ENCODE measurements around the gene FRY. TPM values are rescaled to one million over a fixed set of nuclear protein-coding genes. Genes with fewer than 3 reads are reported as not detected.

Gene FRY
- total RNA-seq, 2 experiments from 2014 or later, result 3.0 to 7.0 TPM

DNA sequence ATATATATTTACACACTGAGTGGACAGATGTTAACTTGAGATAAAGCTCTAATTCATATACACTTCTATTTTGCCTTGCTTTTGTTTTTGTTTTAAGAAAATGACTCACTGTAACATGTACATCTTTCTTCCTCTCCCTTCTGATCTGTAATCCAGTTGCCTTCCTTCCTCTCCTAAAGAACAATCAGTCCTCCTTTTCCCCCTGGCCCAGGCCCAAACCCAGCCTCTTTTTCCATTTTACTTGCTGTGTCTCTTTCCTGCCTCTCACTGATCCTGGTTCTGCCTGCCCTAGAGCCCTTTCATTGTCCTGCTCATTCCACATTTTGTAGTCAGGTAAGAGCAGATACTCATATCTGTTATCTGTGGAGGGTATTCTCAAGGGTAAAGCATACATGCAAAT lies 232.8 kb downstream of the FRY start:
- Histone ChIP-seq H3K36me3 (ENCODE audit: insufficient read depth, low read length) (no peaks in the 10 kb centered on the region), H3K4me3 (ENCODE audit: low read depth, low read length, poor library complexity, severe bottlenecking) (no peak overlapping the region), H3K9me2 (ENCODE audit: insufficient read depth, low read length) (no peaks in the 10 kb centered on the region), H3K9me3 (ENCODE audit: low read length) (no peaks in the 10 kb centered on the region), H3K27ac (ENCODE audit: low read depth, low read length, poor library complexity, severe bottlenecking) (no peak overlapping the region), H4K20me1 (ENCODE audit: insufficient read depth, low read length) (no peaks in the 10 kb centered on the region), H3K79me2 (ENCODE audit: insufficient read depth, low read depth, low read length) (no peaks in the 10 kb centered on the region), H2AFZ (ENCODE audit: low read length) (no peak overlapping the region), H3K4me2 (ENCODE audit: low read length) (no peak overlapping the region), H3K4me1 (ENCODE audit: insufficient read depth, low read length, poor library complexity, severe bottlenecking) (no peaks in the 10 kb centered on the region)
- CTCF ChIA-PET (ENCODE audit: unreplicated experiment), result no interaction called here
- intact Hi-C loops (cut with micrococcal nuclease; ENCODE audit: unreplicated experiment), result no loop called here
- BruUV-seq (replicated peaks), result no TSS peak
- TF ChIP-seq EZH2phosphoT487 (IDR thresholded peaks at IDR 0.05; ENCODE audit: borderline replicate concordance, low read depth, low read length), result no peak
- TF ChIP-seq, protein P1, sequence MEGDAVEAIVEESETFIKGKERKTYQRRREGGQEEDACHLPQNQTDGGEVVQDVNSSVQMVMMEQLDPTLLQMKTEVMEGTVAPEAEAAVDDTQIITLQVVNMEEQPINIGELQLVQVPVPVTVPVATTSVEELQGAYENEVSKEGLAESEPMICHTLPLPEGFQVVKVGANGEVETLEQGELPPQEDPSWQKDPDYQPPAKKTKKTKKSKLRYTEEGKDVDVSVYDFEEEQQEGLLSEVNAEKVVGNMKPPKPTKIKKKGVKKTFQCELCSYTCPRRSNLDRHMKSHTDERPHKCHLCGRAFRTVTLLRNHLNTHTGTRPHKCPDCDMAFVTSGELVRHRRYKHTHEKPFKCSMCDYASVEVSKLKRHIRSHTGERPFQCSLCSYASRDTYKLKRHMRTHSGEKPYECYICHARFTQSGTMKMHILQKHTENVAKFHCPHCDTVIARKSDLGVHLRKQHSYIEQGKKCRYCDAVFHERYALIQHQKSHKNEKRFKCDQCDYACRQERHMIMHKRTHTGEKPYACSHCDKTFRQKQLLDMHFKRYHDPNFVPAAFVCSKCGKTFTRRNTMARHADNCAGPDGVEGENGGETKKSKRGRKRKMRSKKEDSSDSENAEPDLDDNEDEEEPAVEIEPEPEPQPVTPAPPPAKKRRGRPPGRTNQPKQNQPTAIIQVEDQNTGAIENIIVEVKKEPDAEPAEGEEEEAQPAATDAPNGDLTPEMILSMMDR (conservative IDR thresholded peaks at IDR 0.05; ENCODE audit: low read length), result no peak
- POLR2A ChIA-PET, result interaction anchor here (0.6 to 0.7 kb wide), 2 partner anchors 26 to 359 kb away, joined by 3 read pairs; no protein-coding TSS in a partner anchor
- no peak for DNase-seq (ENCODE audit: low spot score)

DNA sequence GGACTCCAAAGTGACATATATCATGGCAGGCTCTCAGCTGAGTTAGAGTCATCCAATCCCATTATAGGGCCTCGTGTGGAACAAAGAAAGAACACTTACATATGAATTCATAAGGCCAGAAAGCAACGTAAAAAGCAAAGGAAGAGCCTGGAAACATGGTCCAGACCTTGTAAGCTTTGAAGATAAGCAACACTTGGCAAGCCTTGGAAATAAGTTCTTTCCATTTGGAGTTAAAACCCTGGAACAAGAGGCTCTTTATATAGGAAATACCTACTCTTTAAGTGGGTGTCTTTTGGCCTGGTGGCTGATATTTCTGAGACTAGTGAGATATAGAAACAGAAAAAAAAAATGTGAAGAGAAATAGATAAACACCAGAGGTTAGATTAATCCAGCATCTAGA lies 234.2 kb downstream of the FRY start:
- H2AFZ ChIP-seq (ENCODE audit: low read length), result no peak overlapping the region
- POLR2A ChIA-PET, result interaction anchor here (0.5 kb wide), 1 partner anchor 425 kb away, joined by 3 read pairs; no protein-coding TSS in a partner anchor
- H3K9me2 ChIP-seq (ENCODE audit: insufficient read depth, low read length), result no peaks in the 10 kb centered on the region
- no peak for TF ChIP-seq EZH2phosphoT487 (IDR thresholded peaks at IDR 0.05; ENCODE audit: borderline replicate concordance, low read depth, low read length)
- TF ChIP-seq, protein P1 (conservative IDR thresholded peaks at IDR 0.05; ENCODE audit: low read length), result no peak
- no peaks in the 10 kb centered on the region for H3K9me3 ChIP-seq (ENCODE audit: low read length)
- CTCF ChIA-PET (ENCODE audit: unreplicated experiment), result no interaction called here
- no peak for DNase-seq (ENCODE audit: low spot score)
- no peaks in the 10 kb centered on the region for H3K4me1 ChIP-seq (ENCODE audit: insufficient read depth, low read length, poor library complexity, severe bottlenecking)
- no peak overlapping the region for H3K4me2 ChIP-seq (ENCODE audit: low read length)
- H4K20me1 ChIP-seq (ENCODE audit: insufficient read depth, low read length), result no peaks in the 10 kb centered on the region
- no peaks in the 10 kb centered on the region for H3K79me2 ChIP-seq (ENCODE audit: insufficient read depth, low read depth, low read length)
- H3K27ac ChIP-seq (ENCODE audit: low read depth, low read length, poor library complexity, severe bottlenecking), result no peak overlapping the region
- no peaks in the 10 kb centered on the region for H3K36me3 ChIP-seq (ENCODE audit: insufficient read depth, low read length)
- BruUV-seq (replicated peaks), result no TSS peak
- intact Hi-C loops (cut with micrococcal nuclease; ENCODE audit: unreplicated experiment), result no loop called here
- no peak overlapping the region for H3K4me3 ChIP-seq (ENCODE audit: low read depth, low read length, poor library complexity, severe bottlenecking)

DNA sequence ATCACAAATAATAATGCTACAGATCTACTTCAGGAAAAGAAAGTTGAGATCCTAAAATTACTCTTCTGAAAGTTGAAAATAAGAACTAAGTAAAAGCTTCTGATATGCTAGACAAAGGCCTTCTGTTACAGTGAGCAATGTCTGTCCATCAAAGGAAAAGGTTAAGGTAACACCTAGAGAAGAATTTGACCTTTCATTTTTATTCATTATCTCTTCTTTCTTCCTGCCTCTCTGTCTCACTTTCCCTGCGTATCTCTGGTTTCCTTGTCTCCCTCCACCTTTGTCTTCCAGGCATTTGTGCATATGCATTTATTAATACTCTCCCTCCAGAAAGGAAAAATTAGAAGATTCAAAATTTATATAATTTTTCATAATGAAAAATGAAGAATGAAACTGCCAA lies 234.6 kb downstream of the FRY start:
- H2AFZ ChIP-seq (ENCODE audit: low read length), result no peak overlapping the region
- no peak overlapping the region for H3K27ac ChIP-seq (ENCODE audit: low read depth, low read length, poor library complexity, severe bottlenecking)
- no peak overlapping the region for H3K4me3 ChIP-seq (ENCODE audit: low read depth, low read length, poor library complexity, severe bottlenecking)
- no peaks in the 10 kb centered on the region for H4K20me1 ChIP-seq (ENCODE audit: insufficient read depth, low read length)
- H3K36me3 ChIP-seq (ENCODE audit: insufficient read depth, low read length), result no peaks in the 10 kb centered on the region
- TF ChIP-seq, protein P1 (conservative IDR thresholded peaks at IDR 0.05; ENCODE audit: low read length), result no peak
- TF ChIP-seq EZH2phosphoT487 (IDR thresholded peaks at IDR 0.05; ENCODE audit: borderline replicate concordance, low read depth, low read length), result no peak
- no peaks in the 10 kb centered on the region for H3K9me3 ChIP-seq (ENCODE audit: low read length)
- H3K4me2 ChIP-seq (ENCODE audit: low read length), result no peak overlapping the region
- no peaks in the 10 kb centered on the region for H3K79me2 ChIP-seq (ENCODE audit: insufficient read depth, low read depth, low read length)
- no peaks in the 10 kb centered on the region for H3K4me1 ChIP-seq (ENCODE audit: insufficient read depth, low read length, poor library complexity, severe bottlenecking)
- POLR2A ChIA-PET, result interaction anchor here (0.5 kb wide), 1 partner anchor 426 kb away, joined by 3 read pairs; no protein-coding TSS in a partner anchor
- DNase-seq (ENCODE audit: low spot score), result no peak
- no TSS peak for BruUV-seq (replicated peaks)
- CTCF ChIA-PET (ENCODE audit: unreplicated experiment), result no interaction called here
- intact Hi-C loops (cut with micrococcal nuclease; ENCODE audit: unreplicated experiment), result no loop called here
- no peaks in the 10 kb centered on the region for H3K9me2 ChIP-seq (ENCODE audit: insufficient read depth, low read length)
